Medulla oblongata (tissue), 1 donor: Measurements from ENCODE around the gene COL11A2.

Source experiments
- DNase-seq: peaks from one replicate; pipeline ENCODE4 v3.0.0-alpha.2; 2015; ENCODE audit errors: extremely low spot score

The COL11A2 gene

DNA sequence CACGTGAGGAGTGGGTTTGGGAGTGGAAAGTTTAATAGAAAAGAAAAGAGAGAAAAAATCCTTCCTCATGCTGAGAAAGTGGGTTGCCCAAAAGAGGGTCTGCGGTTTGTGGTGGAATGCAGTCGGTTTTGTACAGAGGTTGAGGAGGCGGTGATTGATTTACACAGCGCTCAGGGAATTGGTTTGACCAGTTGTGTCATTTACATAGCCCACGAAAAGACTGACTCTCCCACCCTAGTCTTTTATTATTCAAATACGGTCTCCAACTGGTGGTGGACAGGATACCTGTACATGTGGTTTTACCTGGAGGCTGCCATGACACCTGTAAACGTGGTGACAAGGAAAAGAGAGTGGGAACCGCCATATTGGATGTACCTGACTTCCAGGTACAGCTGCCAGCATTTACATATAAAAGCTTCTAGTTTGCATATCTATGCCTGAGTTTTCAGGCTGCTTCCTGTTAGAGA is 74.4 kb downstream of the COL11A2 start:
- DNase-seq = no peak

GRCh38 chr6:33116841-33117711 is 75.2 kb downstream of the COL11A2 start:
- no peak for DNase-seq

GRCh38 chr6:33116417-33116816 is 75.8 kb downstream of the COL11A2 start:
- DNase-seq = no peak

DNA sequence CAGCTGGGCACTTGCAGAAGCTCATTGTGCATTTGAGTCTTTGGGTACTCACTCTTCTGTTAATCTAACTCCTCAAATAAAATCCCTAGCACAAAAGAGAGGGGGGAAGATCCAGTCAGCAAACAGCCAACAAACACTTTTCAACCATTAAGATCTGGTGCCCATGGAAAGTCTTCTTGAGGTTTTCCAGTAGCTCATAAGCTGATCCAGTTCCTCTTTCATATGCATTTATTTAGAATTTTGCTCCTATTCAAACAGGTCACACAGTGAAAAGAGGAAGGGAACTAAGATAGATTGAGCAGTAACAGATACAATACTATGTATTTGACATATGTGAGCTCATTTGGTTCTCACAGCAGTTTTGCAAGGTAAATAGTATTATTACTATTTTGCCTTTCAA is 77.9 kb downstream of the COL11A2 start:
- no peak for DNase-seq

DNA sequence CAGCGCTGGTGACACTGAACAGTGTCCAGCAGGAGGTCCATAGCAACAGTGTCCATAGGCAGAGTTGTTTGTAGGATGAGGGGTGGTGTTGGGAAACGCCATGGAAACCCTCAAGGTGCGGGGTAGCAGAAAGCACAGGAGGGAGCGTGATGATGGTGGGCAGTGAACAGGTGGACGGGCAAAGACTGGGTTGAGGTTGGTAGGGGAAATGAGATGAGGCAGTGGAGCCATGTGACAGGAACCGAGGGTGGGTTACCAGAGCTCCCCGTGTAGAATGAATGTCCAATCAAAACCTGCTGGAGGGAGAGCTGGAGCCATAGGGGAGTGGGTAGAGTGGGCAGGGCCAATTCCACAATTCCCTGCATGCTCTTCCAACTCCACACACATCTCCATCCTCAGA is 78.5 kb downstream of the COL11A2 start:
- DNase-seq = no peak
